SK-N-MC (cell line): ENCODE results near the gene SRGN.

Source experiments
- EZH2 ChIP-seq: fragments of 200-600 bp; sonication (generic); IDR thresholded peaks from one replicate; pipeline ENCODE4 v1.6.1; 2017; ENCODE audit warnings: antibody characterized with exemption
- POLR2AphosphoS5 ChIP-seq: IDR thresholded peaks from 2 replicates; pipeline ENCODE4 v1.6.1; 2012; ENCODE audit warnings: mild to moderate bottlenecking, low read depth, low read length, borderline replicate concordance

- no peak for TF ChIP-seq POLR2AphosphoS5
- no peak for TF ChIP-seq EZH2
These were observed 43.9 kb upstream of the SRGN start for GRCh38 chr10:69043931-69044531.
